ENCODE measurements around the gene SPACA4. TPM values are rescaled to one million over a fixed set of nuclear protein-coding genes. Genes with fewer than 3 reads are reported as not detected.

SPACA4 gene
- total RNA-seq, 1 experiment from 2014 or later, result not detected

DNA sequence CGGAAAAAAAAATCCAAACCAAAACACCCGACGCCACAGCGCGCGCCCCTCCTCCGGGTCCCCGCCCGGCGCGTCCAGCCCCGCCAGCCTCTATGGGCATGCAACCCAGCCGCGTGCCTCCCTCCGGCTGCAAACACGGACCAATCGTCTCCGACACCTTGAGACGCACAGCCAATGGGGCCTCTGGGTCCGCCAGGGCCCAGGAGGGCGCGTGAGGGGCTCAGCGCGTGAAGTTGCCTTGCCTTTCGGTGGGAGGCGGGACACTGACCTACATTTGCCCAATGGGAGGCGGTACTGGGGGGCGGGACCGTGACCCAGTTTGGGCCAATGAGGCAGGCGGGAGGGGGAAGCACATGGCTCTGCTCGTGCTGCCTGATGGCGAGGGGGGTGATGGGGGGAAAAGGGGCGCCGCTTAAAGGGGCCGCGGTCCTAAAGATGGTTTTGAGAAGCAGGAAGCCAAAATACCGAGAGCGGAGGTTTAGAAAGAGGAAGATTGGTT lies 31.0 kb downstream of the SPACA4 start:
- H3K9me3 ChIP-seq (ENCODE audit: low read length), result no peaks in the 10 kb centered on the region

DNA sequence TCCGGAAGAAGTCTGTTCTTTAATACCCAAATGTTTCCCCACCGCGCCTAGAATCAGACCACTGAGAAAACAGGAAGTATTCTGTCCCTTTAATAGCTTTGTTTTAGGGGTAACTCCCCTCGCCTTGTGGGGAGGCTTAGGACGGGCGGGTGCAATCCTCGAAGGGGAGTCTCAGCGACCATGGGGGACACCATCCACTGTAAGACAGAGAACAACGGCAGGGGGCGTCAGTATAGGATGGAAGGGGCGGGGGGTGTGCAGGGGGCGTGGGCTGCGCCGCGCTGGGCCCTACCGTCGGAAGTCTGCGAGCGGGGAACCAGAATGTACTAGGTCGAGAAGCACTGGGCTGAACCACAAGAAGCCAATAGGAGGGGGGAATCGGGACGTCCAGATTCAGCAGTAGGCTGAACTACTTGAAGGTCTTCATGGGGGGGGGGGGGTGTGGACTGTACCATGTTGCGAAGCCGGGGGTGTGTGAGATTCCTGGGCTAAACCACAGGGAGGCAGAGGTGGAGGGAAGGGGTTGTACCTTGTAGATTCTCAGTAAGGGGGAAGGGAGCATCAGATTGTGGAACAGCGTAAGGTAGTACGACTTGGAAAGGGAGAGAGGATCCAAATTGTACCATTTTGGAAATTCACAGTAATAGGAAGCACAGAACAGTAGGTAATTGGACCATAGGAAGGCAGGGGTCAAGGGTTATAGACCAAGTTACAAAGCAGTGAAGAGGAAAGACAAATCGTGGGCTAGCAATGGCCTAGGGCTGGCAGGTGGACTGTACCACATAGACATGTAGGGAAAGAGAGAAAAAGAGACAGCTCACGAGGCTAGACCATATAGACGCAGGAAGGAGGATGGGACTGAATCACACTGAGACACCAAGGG lies 31.6 kb downstream of the SPACA4 start:
- peaks cover 4% of the 10 kb centered on the region; the same call in 1 of the 2 replicates for H3K79me2 ChIP-seq (ENCODE audit: low read length)

More for the DNA sequence above, 31.0 kb downstream of the SPACA4 start:
- Histone ChIP-seq H3K36me3 (ENCODE audit: insufficient read depth, low read length) (no peaks in the 10 kb centered on the region), H3K4me3 (ENCODE audit: low read length) (peak overlapping the region; percentile 64), H3K9me2 (replicated peaks; ENCODE audit: insufficient read depth, low read length) (no peaks in the 10 kb centered on the region; the same call in 1 of the 2 replicates), H3K4me2 (ENCODE audit: low read depth, low read length, poor library complexity, severe bottlenecking) (peak overlapping the region; percentile 86), H3K9ac (ENCODE audit: low read length) (peak overlapping the region; percentile 69), H4K20me1 (ENCODE audit: insufficient read depth, low read depth, low read length) (no peaks in the 10 kb centered on the region), H3K27me3 (ENCODE audit: low read length) (no peaks in the 10 kb centered on the region), H3K4me1 (ENCODE audit: low read length) (peaks cover 48% of the 10 kb centered on the region), H3K79me2 (ENCODE audit: low read length) (peaks cover 4% of the 10 kb centered on the region; the same call in 1 of the 2 replicates), H2AFZ (ENCODE audit: low read length) (peak overlapping the region; percentile 91; the same call in 1 of the 2 replicates), H3K27ac (ENCODE audit: low read length) (peak overlapping the region; percentile 89)
- DNase-seq, result peak; percentile 100

GRCh38 chr19:48638831-48639381 lies 32.4 kb downstream of the SPACA4 start:
- Histone ChIP-seq H3K27ac (ENCODE audit: low read length) (no peak overlapping the region), H3K27me3 (ENCODE audit: low read length) (no peaks in the 10 kb centered on the region), H3K36me3 (ENCODE audit: insufficient read depth, low read length) (no peaks in the 10 kb centered on the region), H3K9me3 (ENCODE audit: low read length) (no peaks in the 10 kb centered on the region), H3K4me2 (ENCODE audit: low read depth, low read length, poor library complexity, severe bottlenecking) (peak overlapping the region; percentile 60), H3K9me2 (replicated peaks; ENCODE audit: insufficient read depth, low read length) (no peaks in the 10 kb centered on the region; the same call in 1 of the 2 replicates), H3K4me3 (ENCODE audit: low read length) (peak overlapping the region; percentile 64; the same call in 1 of the 2 replicates), H4K20me1 (ENCODE audit: insufficient read depth, low read depth, low read length) (no peaks in the 10 kb centered on the region), H2AFZ (ENCODE audit: low read length) (no peak overlapping the region), H3K79me2 (ENCODE audit: low read length) (peaks cover 4% of the 10 kb centered on the region; the same call in 1 of the 2 replicates), H3K9ac (ENCODE audit: low read length) (peak overlapping the region; percentile 69; the same call in 1 of the 2 replicates), H3K4me1 (ENCODE audit: low read length) (peaks cover 41% of the 10 kb centered on the region)
- no peak for DNase-seq

More for the DNA sequence above, 31.6 kb downstream of the SPACA4 start:
- Histone ChIP-seq H3K4me3 (ENCODE audit: low read length) (peak overlapping the region; percentile 64), H3K36me3 (ENCODE audit: insufficient read depth, low read length) (no peaks in the 10 kb centered on the region), H2AFZ (ENCODE audit: low read length) (peak overlapping the region; percentile 91), H3K4me1 (ENCODE audit: low read length) (peaks cover 48% of the 10 kb centered on the region), H3K4me2 (ENCODE audit: low read depth, low read length, poor library complexity, severe bottlenecking) (peak overlapping the region; percentile 60), H3K27me3 (ENCODE audit: low read length) (no peaks in the 10 kb centered on the region), H3K27ac (ENCODE audit: low read length) (peak overlapping the region; percentile 89), H3K9me2 (replicated peaks; ENCODE audit: insufficient read depth, low read length) (no peaks in the 10 kb centered on the region; the same call in 1 of the 2 replicates), H3K9ac (ENCODE audit: low read length) (peak overlapping the region; percentile 69), H3K9me3 (ENCODE audit: low read length) (no peaks in the 10 kb centered on the region), H4K20me1 (ENCODE audit: insufficient read depth, low read depth, low read length) (no peaks in the 10 kb centered on the region)
- DNase-seq, result peak; percentile 95

DNA sequence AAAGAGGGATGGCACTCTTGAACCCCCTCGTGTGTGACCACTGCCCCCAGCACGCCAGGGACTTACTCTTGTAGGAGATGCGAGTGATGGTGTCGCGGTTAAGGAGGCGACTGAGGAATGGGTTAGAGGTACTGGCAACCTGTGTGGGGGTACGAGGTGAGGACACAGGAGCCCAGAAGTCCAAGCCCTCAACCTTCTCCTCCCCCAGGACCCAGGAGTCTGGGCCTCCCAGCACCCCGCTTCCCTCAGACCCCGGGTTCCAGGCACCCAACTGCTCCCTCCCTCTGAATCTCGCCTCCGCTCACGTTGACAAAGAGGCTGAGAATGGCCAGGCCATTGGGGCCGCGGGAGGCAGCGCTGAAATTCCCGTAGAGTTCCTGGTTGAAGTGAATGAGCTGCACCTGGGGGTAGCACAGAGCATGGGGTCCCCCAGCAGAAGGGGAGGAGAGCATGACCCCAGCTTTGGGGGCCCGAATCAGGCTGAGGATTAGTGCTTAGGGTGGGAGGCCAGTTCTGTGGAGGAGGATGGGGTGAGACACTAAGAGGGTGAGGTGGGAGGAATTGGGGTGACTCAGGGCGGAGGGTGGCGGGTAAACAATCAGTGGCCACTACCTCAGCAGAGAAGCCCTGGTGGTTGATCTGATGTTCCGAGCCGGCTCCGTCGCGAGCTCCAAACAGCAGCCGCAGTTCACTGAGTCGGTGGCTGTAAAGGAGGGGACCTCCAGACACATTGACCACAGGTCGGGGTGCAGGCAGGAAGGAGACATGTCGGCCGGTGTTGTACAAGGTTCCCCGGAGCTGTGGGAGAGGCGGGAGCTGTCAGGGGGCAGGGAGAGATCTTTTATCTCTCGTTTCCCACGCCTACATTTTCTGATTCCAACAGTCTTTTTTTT lies 33.2 kb downstream of the SPACA4 start:
- Histone ChIP-seq H3K9ac (ENCODE audit: low read length) (no peak overlapping the region), H4K20me1 (ENCODE audit: insufficient read depth, low read depth, low read length) (no peaks in the 10 kb centered on the region), H3K27me3 (ENCODE audit: low read length) (no peaks in the 10 kb centered on the region), H3K9me3 (ENCODE audit: low read length) (no peaks in the 10 kb centered on the region), H3K36me3 (ENCODE audit: insufficient read depth, low read length) (no peaks in the 10 kb centered on the region), H3K9me2 (replicated peaks; ENCODE audit: insufficient read depth, low read length) (no peaks in the 10 kb centered on the region; the same call in 1 of the 2 replicates), H2AFZ (ENCODE audit: low read length) (no peak overlapping the region), H3K4me1 (ENCODE audit: low read length) (peaks cover 34% of the 10 kb centered on the region), H3K4me2 (ENCODE audit: low read depth, low read length, poor library complexity, severe bottlenecking) (no peak overlapping the region), H3K4me3 (ENCODE audit: low read length) (no peak overlapping the region), H3K27ac (ENCODE audit: low read length) (no peak overlapping the region), H3K79me2 (ENCODE audit: low read length) (peaks cover 4% of the 10 kb centered on the region; the same call in 1 of the 2 replicates)
- DNase-seq, result no peak

- no peaks in the 10 kb centered on the region for H3K9me2 ChIP-seq (replicated peaks; ENCODE audit: insufficient read depth, low read length)
- H3K9ac ChIP-seq (ENCODE audit: low read length), result no peak overlapping the region
- peaks cover 30% of the 10 kb centered on the region for H3K4me1 ChIP-seq (ENCODE audit: low read length)
- H3K27ac ChIP-seq (ENCODE audit: low read length), result no peak overlapping the region
- H3K79me2 ChIP-seq (ENCODE audit: low read length), result no peaks in the 10 kb centered on the region
- H2AFZ ChIP-seq (ENCODE audit: low read length), result no peak overlapping the region
- no peaks in the 10 kb centered on the region for H4K20me1 ChIP-seq (ENCODE audit: insufficient read depth, low read depth, low read length)
- H3K36me3 ChIP-seq (ENCODE audit: insufficient read depth, low read length), result no peaks in the 10 kb centered on the region
- no peak overlapping the region for H3K4me3 ChIP-seq (ENCODE audit: low read length)
- no peaks in the 10 kb centered on the region for H3K27me3 ChIP-seq (ENCODE audit: low read length)
- no peak for DNase-seq
- no peaks in the 10 kb centered on the region for H3K9me3 ChIP-seq (ENCODE audit: low read length)
- H3K4me2 ChIP-seq (ENCODE audit: low read depth, low read length, poor library complexity, severe bottlenecking), result no peak overlapping the region
Measured at GRCh38 chr19:48641850-48642249, 35.3 kb downstream of the SPACA4 start.

- no peak overlapping the region for H2AFZ ChIP-seq (ENCODE audit: low read length)
- no peak overlapping the region for H3K27ac ChIP-seq (ENCODE audit: low read length)
- no peak overlapping the region for H3K4me3 ChIP-seq (ENCODE audit: low read length)
- no peaks in the 10 kb centered on the region for H3K9me2 ChIP-seq (replicated peaks; ENCODE audit: insufficient read depth, low read length)
- no peak overlapping the region for H3K4me2 ChIP-seq (ENCODE audit: low read depth, low read length, poor library complexity, severe bottlenecking)
- H3K9ac ChIP-seq (ENCODE audit: low read length), result no peak overlapping the region
- no peaks in the 10 kb centered on the region for H4K20me1 ChIP-seq (ENCODE audit: insufficient read depth, low read depth, low read length)
- peaks cover 24% of the 10 kb centered on the region for H3K4me1 ChIP-seq (ENCODE audit: low read length)
- no peaks in the 10 kb centered on the region for H3K9me3 ChIP-seq (ENCODE audit: low read length)
- DNase-seq, result no peak
- H3K79me2 ChIP-seq (ENCODE audit: low read length), result no peaks in the 10 kb centered on the region
- no peaks in the 10 kb centered on the region for H3K27me3 ChIP-seq (ENCODE audit: low read length)
- no peaks in the 10 kb centered on the region for H3K36me3 ChIP-seq (ENCODE audit: insufficient read depth, low read length)
Measured at GRCh38 chr19:48642862-48643261, 36.3 kb downstream of the SPACA4 start.

- Histone ChIP-seq H3K27me3 (ENCODE audit: low read length) (no peaks in the 10 kb centered on the region), H3K9me2 (replicated peaks; ENCODE audit: insufficient read depth, low read length) (no peaks in the 10 kb centered on the region), H3K79me2 (ENCODE audit: low read length) (no peaks in the 10 kb centered on the region), H3K27ac (ENCODE audit: low read length) (no peak overlapping the region), H3K4me2 (ENCODE audit: low read depth, low read length, poor library complexity, severe bottlenecking) (no peak overlapping the region), H2AFZ (ENCODE audit: low read length) (no peak overlapping the region), H3K4me1 (ENCODE audit: low read length) (peaks cover 14% of the 10 kb centered on the region), H3K36me3 (ENCODE audit: insufficient read depth, low read length) (no peaks in the 10 kb centered on the region), H3K9me3 (ENCODE audit: low read length) (no peaks in the 10 kb centered on the region), H3K9ac (ENCODE audit: low read length) (no peak overlapping the region), H4K20me1 (ENCODE audit: insufficient read depth, low read depth, low read length) (no peaks in the 10 kb centered on the region), H3K4me3 (ENCODE audit: low read length) (no peak overlapping the region)
- no peak for DNase-seq
Measured at GRCh38 chr19:48644355-48644754, 37.8 kb downstream of the SPACA4 start.

Measured in Karpas-422 (cell line).